ENCODE measurements around the gene CPA1.
A peak's percentile ranks its signal among the peaks of the same experiment; 100 is the strongest.
"Not testable (repeated sequence)": the region's sequence is repeated elsewhere in the genome, so short reads cannot be mapped to it uniquely, and the experiment has no call there.

CPA1 gene

GRCh38 chr7:130374507-130374906, 5.8 kb upstream of the CPA1 start:
- no peak for DNase-seq

- DNase-seq: not testable (repeated sequence)
Observed at GRCh38 chr7:130376461-130376860, 3.8 kb upstream of the CPA1 start.

- no peak for DNase-seq
Observed at GRCh38 chr7:130377178-130377577, 3.1 kb upstream of the CPA1 start.

- no peak for DNase-seq
Observed at GRCh38 chr7:130379019-130379418, 1.3 kb upstream of the CPA1 start.

- DNase-seq: no peak
Observed at GRCh38 chr7:130379532-130379920, 768 bp upstream of the CPA1 start.

GRCh38 chr7:130380861-130381455, 664 bp downstream of the CPA1 start:
- no peak for DNase-seq

- no peak for DNase-seq
Observed at GRCh38 chr7:130381468-130382312, 1.4 kb downstream of the CPA1 start.

- no peak for DNase-seq
Observed at GRCh38 chr7:130383187-130383980, 3.1 kb downstream of the CPA1 start.

- peak; percentile 35 to 54 for DNase-seq
Observed at GRCh38 chr7:130384371-130384801, 4.1 kb downstream of the CPA1 start.

GRCh38 chr7:130384841-130385599, 4.7 kb downstream of the CPA1 start:
- DNase-seq: no peak

GRCh38 chr7:130385600-130386066, 5.3 kb downstream of the CPA1 start:
- no peak for DNase-seq

GRCh38 chr7:130386876-130387275, 6.6 kb downstream of the CPA1 start:
- no peak for DNase-seq

GRCh38 chr7:130387306-130387627, 7.0 kb downstream of the CPA1 start:
- DNase-seq: no peak

GRCh38 chr7:130387628-130388403, 7.5 kb downstream of the CPA1 start:
- DNase-seq: no peak

GRCh38 chr7:130388671-130389070, 8.4 kb downstream of the CPA1 start:
- no peak for DNase-seq

- no peak for DNase-seq
Observed at GRCh38 chr7:130390486-130390885, 10.2 kb downstream of the CPA1 start.

GRCh38 chr7:130393101-130393561, 12.8 kb downstream of the CPA1 start:
- no peak for DNase-seq

GRCh38 chr7:130393841-130394411, 13.6 kb downstream of the CPA1 start:
- DNase-seq: peak; percentile 56 to 66

- peak; percentile 74 to 78 for DNase-seq
Observed at GRCh38 chr7:130394421-130395195, 14.3 kb downstream of the CPA1 start.

GRCh38 chr7:130395421-130395820, 15.1 kb downstream of the CPA1 start:
- DNase-seq: no peak

- no peak for DNase-seq
Observed at GRCh38 chr7:130396109-130396508, 15.8 kb downstream of the CPA1 start.
